ENCODE results near the gene AKAP12.

- TF ChIP-seq CTCF (IDR thresholded peaks at IDR 0.05) (peak; percentile 96 to 98 (median 97)), POLR2A (IDR thresholded peaks at IDR 0.05) (no peak), EP300 (IDR thresholded peaks at IDR 0.05; ENCODE audit: low read depth) (peak; percentile 87)
Observed at GRCh38 chr6:151323791-151324487, 84.2 kb downstream of the AKAP12 start.
